ENCODE results near the gene TMEM132D.

The TMEM132D gene

DNA sequence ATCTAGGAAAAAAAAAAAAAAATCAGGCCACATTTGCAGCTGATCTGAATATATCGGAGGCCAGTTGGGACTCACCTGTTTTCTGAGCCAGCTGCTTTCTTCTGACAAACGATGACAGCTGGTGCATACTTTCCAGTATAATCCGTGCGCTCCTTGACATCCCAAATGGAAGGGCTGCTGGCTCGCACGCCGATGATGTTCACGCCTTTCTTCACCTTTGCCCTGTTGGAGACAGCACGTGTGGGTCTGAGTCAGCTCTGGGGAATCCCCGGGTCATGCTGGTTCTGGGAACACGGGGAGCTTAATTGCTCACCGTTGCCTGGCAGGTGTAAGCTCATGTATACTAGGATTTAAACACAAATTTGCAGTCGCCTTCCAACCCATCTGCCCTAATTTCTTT, 372.8 kb downstream of the TMEM132D start:
- no peak for FAIRE-seq

DNA sequence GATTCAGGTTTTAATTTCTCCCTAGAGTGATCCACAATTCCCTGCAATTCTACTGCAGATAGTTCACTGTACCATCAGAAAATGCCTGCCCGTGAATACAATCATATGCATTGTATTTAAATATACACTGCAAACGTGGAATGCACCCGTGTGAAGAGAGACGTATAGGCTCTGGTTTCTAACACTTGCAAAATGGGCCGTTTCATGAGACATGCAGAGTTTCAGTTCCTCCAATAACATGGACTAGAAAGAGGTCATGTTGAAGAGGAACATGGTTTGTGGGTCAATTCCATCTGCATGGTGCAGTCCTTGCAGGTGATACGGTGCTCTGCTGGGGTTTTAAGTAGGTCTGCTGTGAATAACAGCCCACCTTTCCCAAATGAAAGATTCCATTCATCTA, 373.3 kb downstream of the TMEM132D start:
- no peak for FAIRE-seq

DNA sequence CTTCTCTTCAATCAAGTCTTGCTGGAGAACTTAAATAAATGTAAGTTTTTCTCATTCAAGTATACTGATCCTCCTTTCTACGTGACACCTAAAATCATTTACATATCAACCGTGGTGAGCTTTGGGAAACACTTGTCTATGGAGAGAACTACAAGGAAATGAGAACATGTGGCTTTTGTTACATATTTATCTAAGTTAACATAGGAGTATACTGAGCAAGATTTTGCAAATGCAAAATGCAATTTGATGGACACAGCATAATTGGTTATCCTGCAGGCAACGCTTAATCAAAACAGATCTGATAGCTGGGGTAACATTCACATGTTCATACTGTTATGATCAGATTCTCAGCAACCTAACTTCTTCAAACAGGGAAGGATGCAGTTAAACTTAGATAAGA, 376.3 kb downstream of the TMEM132D start:
- FAIRE-seq = no peak

DNA sequence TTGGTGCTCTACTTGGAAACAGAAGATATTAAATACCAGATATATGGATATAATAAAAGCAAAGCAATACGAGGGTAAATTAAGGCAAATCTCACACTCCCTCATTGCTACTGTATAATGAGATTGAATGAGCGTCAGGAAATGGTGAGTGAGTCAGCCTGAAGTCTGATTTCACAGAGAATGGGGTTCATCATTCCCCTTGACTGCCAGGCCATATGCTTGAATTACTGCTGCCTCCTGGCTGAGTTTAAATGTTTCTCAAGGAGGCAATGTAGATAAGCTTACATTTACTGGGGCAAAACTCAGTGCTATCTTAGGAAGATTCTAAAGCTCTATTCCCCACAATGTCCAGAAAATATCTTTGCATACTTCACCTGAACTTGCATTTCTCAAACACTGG, 380.2 kb downstream of the TMEM132D start:
- no peak for FAIRE-seq

DNA sequence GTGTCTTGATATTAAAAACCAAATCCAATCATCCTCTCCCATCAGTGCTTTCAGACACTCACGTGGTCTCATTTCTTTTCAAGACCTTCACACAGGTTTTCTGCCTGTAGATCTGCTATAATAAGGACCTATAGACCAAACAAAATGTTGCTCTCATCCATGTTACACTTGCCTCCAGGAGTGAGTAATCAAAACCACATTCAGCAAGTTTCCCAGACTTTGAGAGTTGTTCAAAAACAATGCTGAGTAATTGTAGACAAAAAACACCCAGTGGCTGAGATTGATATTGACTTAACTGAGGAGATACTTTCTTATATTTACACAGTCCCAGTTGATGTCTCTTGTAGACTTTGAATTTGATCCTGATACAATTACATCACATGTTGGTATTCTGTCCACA, 383.1 kb downstream of the TMEM132D start:
- FAIRE-seq = no peak

DNA sequence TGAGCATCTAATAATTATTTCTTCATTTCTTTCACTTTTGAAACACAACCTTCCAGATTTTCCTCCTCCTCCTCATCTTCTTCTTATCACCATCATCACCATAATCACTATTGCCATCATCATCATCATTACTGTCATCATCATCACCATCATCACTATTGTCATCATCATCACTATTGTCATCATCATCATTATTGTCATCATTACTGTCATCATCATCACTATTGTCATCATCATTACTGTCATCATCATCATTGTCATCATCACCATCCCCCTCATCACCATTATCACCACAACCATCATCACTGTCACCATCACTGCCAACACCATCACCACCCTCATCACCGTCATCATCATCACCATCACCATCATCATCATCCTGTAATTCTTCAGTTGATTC, 400.0 kb downstream of the TMEM132D start:
- FAIRE-seq = no peak

DNA sequence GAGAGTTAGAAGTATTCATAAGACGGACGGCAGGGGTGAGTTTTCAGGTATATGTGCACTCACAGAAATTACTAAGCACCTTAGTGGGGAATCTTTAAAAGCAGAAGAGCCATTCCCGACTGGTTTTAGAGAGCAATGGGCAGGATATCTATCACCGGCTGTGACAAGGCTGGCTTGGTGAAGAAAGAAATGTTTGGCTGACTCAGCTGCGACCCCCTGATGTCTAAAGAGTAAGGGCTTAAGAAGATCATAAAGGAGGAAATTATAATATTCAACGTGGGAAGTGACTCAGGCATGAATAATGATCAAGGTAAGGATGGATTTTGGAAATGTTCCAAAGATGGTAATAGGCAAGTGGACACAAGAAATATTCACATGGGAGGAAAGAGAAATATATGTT, 407.6 kb downstream of the TMEM132D start:
- FAIRE-seq = no peak

DNA sequence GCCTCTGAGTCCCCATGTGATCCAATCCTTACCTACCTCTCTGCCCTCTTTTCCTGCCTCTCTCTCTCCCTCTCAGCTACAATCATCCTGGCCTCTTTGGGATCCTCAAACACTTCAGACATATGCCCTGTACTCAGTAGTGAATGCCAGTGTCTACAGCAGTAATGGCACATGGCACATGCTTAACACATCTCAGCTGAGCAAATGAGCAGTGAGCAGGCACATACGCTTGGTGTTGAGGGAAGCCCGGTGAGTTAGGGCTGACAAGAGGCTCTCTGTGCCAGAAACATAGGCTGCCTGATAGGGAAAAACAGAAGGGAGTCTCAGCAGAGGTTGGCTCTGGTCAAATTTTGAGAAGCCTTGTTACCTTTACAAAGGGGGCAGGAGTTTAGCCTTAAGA, 409.1 kb downstream of the TMEM132D start:
- FAIRE-seq = no peak

DNA sequence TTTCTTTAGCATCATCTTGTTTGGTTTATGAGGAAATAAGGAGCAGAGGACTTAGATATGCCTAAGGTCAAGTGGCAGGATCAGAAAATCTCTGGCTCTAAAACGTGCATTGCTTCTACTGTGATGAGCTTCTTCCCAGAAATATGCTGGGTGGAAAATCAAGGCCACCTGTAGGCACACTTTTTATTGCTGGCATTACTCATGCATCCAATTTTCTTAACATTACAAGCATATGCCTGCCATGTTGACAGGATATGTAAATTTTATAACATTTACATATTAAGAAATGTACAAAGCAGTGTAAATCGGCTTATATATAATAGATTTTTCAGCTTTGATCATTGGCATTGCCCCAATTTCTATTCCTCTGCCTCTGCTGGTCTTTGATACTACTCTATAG, 409.6 kb downstream of the TMEM132D start:
- no peak for FAIRE-seq

DNA sequence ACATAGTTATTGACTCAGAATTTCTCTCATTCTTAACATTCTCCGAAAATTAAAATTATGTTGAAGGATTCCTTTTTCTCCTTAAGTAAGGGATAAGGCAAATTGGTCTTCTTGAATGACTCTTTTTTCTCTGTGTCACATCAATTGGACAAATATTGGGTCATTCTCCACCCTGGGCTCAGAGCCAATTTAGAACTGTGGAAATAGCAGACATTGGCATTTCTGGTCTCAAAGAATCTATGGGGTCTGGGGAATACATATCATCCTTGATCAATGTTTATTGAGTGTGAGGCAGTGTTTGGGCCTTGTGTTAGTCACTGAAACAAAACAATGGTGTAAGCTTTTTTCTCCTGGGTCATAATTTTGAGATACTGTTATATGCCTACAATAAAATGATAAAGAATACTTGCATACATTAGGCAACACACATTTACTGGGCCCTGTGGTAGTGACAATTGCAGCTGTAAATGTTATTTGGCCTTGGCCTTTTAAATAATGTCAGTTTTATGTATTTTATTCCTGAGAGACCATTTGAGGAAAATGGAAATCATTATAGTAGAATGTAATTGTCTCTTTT, 414.6 kb downstream of the TMEM132D start:
- FAIRE-seq = no peak

DNA sequence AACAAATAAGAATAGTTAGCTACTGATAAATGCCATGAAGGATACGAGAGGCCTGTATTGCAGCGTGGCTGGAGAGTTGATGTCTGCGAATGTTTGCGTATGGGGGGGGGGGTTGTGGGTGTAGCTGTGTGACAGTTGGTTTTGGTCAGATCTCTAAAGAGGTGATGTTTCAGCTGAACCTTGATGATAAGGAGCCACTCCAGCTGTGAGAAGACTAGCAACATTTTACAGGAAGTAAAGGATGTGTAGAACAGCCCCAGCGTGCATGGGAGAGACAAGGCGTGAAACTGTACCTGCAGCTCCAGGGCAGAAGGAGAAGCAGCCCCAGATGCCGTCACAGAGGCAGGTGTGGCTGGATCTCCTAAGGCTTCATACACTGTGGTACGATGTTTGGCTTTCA, 416.9 kb downstream of the TMEM132D start:
- FAIRE-seq = no peak

DNA sequence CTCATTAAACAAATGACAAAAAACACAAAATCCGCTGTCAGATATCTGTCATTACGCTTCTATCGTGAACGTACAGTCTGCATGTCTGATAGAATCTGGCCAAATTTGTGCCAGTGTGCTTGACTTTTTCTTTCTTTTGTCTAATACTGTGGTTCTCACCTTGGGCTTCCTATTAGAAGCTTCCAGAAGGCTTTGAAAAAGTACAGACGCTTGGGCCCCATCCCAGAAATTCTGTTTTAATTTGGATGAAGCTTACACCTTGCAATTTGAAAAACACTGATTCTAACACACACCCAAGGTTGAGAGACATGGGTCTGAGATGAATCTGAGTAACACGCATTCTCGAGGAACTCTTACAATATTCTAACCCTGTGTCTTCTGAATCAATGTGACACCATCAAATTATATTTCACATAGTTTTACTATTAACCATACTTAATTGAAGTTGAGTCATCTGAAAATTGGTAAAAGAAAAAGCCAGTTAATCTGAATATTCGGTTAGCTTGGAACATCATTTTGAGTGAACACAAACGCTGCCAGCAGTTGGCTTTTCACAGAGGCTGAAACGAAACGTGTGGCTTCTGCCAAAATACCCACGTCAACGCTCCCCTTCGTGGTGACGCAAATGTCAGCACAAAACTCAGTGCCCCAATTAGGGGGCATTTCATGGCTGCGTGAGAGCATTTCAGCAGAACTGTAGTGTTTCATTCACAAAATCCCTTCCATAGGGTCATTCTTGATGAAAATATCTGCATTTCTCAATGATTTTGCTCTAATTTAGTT, 420.5 kb downstream of the TMEM132D start:
- no peak for FAIRE-seq

DNA sequence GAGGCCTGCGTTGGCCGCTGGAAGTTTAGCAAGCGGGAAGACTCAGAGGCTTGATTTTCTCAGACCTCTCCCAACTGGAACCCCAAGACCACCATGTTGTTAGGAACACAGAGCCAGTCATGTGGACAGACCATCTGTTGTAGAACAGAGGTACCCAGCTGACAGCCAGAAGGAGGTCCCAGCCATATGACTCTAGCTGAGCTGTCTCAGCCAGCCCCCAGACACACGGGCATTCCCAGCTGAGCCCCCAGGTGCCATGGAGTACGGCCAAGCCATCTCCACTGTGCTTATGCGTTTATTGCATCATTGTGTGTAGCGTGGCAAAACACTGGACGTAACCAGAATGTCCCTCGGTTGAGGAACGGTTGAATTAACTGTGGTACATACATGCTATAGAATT, 421.9 kb downstream of the TMEM132D start:
- FAIRE-seq = no peak

DNA sequence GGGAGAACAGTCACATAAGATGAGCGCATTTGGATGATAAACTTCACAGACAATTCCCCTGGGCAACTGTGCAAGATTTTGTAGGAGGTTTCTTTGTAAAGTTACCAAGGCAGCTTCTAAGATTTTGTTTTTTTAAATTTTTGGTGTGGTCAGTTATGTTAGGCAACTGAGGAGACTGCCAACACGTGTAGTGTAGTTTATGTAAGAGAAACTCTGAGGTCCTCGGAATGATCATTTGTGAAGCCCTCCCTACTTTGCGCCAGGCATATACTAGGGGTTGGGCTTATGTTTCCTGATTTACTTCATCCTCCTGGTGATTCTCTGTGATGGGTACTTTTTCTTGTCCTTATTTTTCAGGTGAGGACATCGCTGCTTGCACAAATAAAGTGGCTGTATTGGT, 433.6 kb downstream of the TMEM132D start:
- FAIRE-seq = no peak

DNA sequence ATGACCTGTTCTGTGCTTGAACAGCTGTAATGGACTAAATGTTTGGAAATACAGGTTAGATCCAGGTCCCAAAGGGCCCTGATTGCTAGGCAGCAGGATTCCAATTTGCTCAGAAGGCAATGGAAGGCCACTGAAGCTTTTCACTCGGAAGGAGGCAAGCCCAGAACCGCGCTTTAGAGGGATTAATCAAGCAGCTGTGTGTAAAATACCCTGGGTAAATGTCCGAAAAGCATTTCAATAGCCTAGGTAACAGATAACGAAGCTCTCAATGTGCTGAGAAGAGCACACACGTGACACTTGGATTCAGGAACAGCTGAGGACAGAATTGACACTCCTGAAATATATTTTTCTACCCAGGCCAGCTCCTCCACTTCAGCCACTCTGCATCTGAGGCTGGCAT, 436.1 kb downstream of the TMEM132D start:
- no peak for FAIRE-seq

DNA sequence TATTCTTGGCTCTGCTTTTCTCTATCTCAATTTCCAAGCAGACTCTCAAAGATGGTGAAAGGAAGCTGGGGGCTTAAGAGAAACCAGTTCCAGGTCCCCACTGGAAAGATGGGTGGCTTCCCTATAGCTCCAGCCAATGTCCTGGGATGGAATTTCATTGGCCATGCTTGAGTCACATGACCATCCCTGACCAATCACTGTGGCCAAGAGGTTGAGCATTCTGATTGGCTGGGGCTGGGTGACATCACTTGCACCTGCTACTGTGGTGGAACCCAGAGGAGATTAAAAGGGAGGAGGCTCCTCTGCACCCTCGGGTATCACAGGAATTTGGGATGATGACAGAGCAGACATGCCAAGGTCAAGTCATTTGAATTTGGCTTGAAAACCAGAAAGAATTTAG, 436.5 kb downstream of the TMEM132D start:
- FAIRE-seq = no peak

DNA sequence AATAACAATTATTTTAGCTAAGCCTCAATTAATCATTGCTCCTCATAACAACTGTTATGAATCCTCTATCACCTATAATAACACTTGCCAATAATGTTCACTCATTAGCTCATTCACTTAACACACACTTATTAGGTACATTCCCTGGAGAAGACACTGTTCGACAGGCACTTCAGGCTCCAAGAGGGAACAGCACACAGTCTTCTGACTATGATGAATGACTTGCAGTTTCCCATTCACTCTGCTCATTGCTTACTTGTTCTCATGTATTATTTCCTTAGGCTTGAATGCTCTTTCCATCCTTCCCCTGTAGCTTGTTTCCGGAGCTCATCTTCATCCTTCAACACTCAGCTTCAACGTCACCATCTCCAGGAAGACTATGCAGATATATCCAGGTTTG, 437.3 kb downstream of the TMEM132D start:
- FAIRE-seq = no peak

DNA sequence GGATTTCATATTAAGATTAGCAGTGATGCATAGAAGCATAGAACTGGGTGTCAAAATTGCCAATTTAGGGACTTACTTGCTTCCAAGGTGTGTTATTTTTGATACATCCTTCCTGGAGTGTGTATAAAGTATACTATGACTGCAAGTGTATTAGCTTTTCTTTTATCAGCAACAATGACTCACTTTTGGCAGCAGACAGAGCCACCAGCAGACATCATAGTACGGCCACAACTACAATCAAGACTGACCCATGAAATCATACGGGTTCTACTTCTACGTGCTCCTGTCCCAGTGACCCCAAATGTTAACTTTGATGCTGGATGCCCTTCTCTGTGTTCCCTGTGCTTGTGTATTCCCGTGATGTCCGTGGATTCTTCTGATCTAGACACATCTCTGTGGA, 443.9 kb downstream of the TMEM132D start:
- FAIRE-seq = no peak

DNA sequence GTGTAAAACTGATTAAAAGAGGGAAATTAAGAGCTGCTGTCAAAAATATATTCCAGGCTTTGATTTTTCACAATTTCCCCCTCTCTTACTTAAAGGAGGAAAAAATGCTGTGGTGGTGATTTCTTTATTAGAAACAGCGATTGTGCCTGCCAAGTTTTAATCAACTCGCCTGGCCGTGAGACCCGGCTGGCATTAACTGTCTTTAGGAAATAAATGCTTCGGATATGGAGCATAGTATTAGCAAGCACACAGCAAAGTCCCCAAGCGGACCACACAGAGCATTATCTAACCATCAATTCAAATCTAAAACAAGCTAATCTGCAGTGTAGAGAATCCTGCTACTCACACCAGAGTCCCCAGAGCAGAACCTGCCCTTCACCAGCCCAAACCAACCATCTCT, 457.1 kb downstream of the TMEM132D start:
- no peak for FAIRE-seq

DNA sequence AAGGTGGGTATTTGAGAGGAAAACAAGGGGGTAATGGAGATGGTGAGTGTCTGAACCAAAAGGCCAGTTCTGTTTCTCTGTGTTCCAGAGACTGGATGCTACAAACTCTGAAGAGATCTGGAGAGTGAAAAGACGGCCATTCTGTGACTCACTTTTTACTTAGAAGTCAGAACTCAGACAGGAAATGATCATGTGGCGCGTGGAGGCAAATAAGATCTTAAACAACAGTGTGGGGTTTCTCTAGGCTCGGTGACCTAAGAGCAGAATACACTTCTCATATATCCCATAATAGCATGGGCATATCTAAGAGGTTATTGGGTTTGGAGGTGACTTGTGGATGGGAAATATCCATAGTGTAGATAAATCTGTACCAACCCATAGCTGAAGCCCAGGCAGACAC, 463.5 kb downstream of the TMEM132D start:
- FAIRE-seq = no peak

DNA sequence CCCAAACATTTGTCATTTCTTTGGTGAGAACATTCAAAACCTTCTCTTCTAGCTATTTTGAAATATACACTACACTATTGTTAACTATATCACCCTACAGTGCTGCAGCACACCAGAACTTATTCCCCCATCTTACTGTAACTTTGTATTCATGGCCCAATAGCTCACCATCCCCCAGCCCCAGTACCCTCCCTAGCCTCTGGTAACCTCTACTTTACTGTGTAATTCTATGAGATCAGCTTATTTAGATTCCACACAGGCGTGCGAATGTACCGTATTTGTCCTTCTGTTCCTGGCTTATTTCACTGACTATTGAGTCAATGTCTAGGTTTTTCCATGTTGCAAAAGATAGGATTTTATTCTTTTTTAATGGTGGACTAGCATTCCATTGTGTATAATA, 469.0 kb downstream of the TMEM132D start:
- FAIRE-seq = no peak

DNA sequence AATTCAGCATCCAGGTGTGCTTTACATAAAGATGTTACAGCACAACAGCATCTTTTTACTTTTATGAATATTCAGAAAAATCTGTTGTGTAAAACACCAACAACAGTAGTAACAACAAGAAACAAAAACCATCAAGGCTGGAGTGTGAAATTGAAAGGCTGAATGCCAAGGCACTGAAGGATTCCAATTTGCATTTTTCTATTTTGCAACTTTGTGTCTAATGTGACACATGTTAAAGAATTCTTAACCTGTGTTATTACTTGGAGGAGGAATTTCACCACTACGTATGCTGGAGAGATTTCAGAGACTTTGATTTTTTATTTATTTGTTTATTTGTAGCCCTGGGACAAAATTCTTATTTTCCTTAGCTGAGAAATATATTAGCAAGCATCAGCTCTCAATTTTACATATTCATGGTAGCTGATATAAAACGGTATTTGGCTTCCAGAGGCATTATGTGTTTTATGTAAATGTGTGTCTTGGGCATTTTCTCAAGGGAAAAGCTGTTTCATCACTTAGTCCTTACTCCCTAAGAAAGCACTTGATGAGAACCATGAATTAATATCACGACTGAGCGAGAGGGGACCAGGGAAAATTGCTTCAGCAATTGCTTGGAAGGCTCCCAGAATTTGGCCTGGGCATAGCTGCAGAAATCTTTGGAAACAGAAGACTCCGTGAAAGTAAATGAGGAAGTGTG, 475.4 kb downstream of the TMEM132D start:
- no peak for FAIRE-seq

DNA sequence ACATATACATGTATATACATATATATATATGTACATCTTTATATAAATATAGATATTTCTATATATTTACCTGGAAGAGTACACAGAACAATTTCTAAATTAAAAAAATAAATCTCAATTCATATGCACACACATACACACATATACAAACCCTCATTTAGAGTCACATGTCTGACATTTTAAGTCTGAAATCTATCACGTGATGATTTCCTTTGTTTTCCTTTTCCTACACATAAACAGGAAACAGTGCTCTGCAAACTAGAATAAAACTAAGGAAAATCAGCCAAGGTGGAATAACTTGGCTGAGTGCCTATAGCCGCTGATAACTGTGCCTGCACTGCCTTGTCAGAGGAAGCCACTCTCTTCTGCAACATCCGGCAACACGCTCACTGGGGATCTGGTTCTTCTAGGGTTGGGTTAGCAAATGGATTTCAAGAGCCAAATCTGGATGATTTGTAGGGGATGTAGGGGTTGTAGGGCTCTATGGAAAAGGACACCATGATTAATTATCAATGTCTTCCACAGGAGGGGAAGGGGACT, 480.7 kb downstream of the TMEM132D start:
- FAIRE-seq = no peak

DNA sequence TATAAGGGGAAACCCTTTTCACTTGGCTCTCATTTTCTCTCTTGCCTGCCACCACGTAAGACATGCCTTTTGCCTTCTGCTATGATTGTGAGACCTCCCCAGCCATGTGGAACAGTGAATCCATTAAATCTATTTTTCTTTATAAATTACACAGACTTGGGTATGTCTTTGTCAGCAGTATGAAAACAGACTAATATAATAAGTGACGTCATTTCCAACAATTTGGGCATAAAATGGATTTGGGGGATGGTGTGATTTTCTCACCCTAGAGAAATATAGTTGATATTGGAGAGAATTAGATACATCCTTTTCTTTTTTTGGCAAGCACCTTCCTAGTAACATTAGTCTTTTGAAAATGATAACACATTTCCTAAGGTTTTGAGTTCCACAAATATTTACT, 490.5 kb downstream of the TMEM132D start:
- no peak for FAIRE-seq
